ENCODE measurements around the gene MICAL3. TPM values are rescaled to one million over a fixed set of nuclear protein-coding genes. Genes with fewer than 3 reads are reported as not detected.
"Not testable (repeated sequence)": the region's sequence is repeated elsewhere in the genome, so short reads cannot be mapped to it uniquely, and the experiment has no call there.

MICAL3 gene
- total and polyA plus RNA-seq, 2 of the 8 experiments (the other 6 are each of a cell fraction or from before 2014, with no cell fraction given) = 8.3 to 41.8 TPM

DNA sequence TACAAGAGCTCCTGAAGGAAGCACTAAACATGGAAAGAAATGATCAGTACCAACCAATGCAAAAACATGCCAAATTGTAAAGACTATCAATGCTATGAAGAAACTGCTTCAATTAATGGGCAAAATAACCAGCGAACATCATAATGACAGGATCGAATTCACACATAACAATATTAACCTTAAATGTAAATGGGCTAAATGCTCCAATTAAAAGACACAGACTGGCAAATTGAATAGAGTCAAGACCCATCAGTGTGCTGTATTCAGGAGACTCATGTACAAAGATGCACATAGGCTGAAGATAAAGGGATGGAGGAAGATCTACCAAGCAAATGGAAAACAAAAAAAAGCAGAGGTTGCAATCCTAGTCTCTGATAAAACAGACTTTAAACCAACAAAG lies 91.9 kb downstream of the MICAL3 start:
- H3K9me3 ChIP-seq (ENCODE audit: insufficient read depth in 2 of 2, low read depth in 1 of 2, low read length in 1 of 2); H2BK5ac ChIP-seq (ENCODE audit: low read depth, low read length); H4K91ac ChIP-seq (replicated peaks; ENCODE audit: insufficient read length, low read length); H2BK15ac ChIP-seq (ENCODE audit: low read length); H3K4ac ChIP-seq (replicated peaks; ENCODE audit: insufficient read length, low read depth, low read length); H3K18ac ChIP-seq (ENCODE audit: extremely low read depth, low read length); H4K5ac ChIP-seq (ENCODE audit: insufficient read length, low read depth, low read length); H3K23me2 ChIP-seq (ENCODE audit: low read depth, low read length); H3K79me1 ChIP-seq (ENCODE audit: low read depth, low read length); H3K4me1 ChIP-seq (replicated peaks in 1 of 4; ENCODE audit: control insufficient read depth in 3 of 4, insufficient read depth in 4 of 4, low read length in 3 of 4); H4K8ac ChIP-seq (ENCODE audit: extremely low read depth, insufficient read depth, low read length); H3K27ac ChIP-seq (ENCODE audit: low read depth, low read length); H3K4me2 ChIP-seq (ENCODE audit: insufficient read depth in 1 of 2, low read depth in 2 of 2, low read length in 2 of 2); H3K56ac ChIP-seq (replicated peaks; ENCODE audit: insufficient read length, low read depth, low read length); H3K9ac ChIP-seq (replicated peaks in 1 of 4; ENCODE audit: extremely low read depth in 1 of 4, low read depth in 3 of 4, low read length in 3 of 4); DNase-seq (ENCODE audit: low read depth in 1 of 2, low spot score in 2 of 2); H3K14ac ChIP-seq (ENCODE audit: insufficient read length); H3K36me3 ChIP-seq (ENCODE audit: control insufficient read depth in 2 of 4, insufficient read depth in 4 of 4, low read length in 3 of 4); H2BK20ac ChIP-seq (ENCODE audit: low read length); H2BK120ac ChIP-seq (replicated peaks; ENCODE audit: low read depth, low read length); H2BK12ac ChIP-seq (ENCODE audit: low read depth, low read length); H3K23ac ChIP-seq (ENCODE audit: insufficient read length); POLR2A ChIA-PET (ENCODE audit: partially characterized antibody); H3K27me3 ChIP-seq (replicated peaks in 1 of 4; ENCODE audit: control insufficient read depth in 3 of 4, extremely low read depth in 1 of 4, insufficient read depth in 3 of 4, low read length in 3 of 4); H4K20me1 ChIP-seq (replicated peaks in 1 of 2; ENCODE audit: control insufficient read depth in 1 of 2, insufficient read depth in 2 of 2, low read length in 2 of 2); FAIRE-seq; H3K4me3 ChIP-seq (ENCODE audit: extremely low read depth in 1 of 4, insufficient read depth in 2 of 4, low read depth in 3 of 4, low read length in 4 of 4); H2AFZ ChIP-seq (ENCODE audit: low read length); H2AK5ac ChIP-seq (ENCODE audit: low read depth, low read length): not testable (repeated sequence)
- CTCF ChIA-PET (ENCODE audit: partially characterized antibody) = interaction anchor here (1.1 kb wide), 1 partner anchor 36 kb away, joined by 3 read pairs; no protein-coding TSS in a partner anchor
- 97% methylated on average over 2 of the region's 2 CpGs; no CpG with 5 or more reads in 1 of the 2 experiments for WGBS, 2 experiments (ENCODE audit: extremely low coverage in 1 of 2, insufficient coverage in 1 of 2, insufficient read length in 1 of 2, insufficient replicate concordance in 2 of 2, low coverage in 1 of 2, low lambda C conversion rate in 2 of 2, missing lambda C conversion rate in 1 of 2)
- peaks cover 0 to 34% of the 10 kb centered on the region in 2 experiments; a peak in 2 of 4 replicates for H3K79me2 ChIP-seq (ENCODE audit: control insufficient read depth in 1 of 2, insufficient read depth in 2 of 2, low read length in 2 of 2)
